HL-60 (cell line): ENCODE data around the gene SIPA1L3.

Experiments used
- CTCF ChIP-seq: IDR thresholded peaks from one replicate; pipeline ENCODE4 v1.5.1; 2011; ENCODE audit warnings: low read length, control low read depth, inconsistent platforms; ENCODE audit not compliant: insufficient read depth
- POLR2AphosphoS5 ChIP-seq: IDR thresholded peaks from 2 replicates; pipeline ENCODE4 v1.6.1; 2012; ENCODE audit warnings: low read depth
- REST ChIP-seq: IDR thresholded peaks from 2 replicates; pipeline ENCODE4 v1.6.1; 2012; ENCODE audit warnings: low read depth; ENCODE audit not compliant: insufficient replicate concordance
- SPI1 ChIP-seq: IDR thresholded peaks from 2 replicates; pipeline ENCODE4 v1.6.1; 2012; ENCODE audit warnings: low read depth, mild to moderate bottlenecking, borderline replicate concordance

- no peak for TF ChIP-seq CTCF
- no peak for TF ChIP-seq REST
- no peak for TF ChIP-seq SPI1
- no peak for TF ChIP-seq POLR2AphosphoS5
These were observed 125.9 kb downstream of the SIPA1L3 start for GRCh38 chr19:38032951-38033350.
